GM12873 (cell line): ENCODE data around the gene SLC35B2.

Experiments
- CTCF ChIP-seq: IDR thresholded peaks from 2 replicates; pipeline ENCODE4 v1.5.1; 2012; ENCODE audit warnings: low read depth, mild to moderate bottlenecking, moderate library complexity, low read length, control low read depth; ENCODE audit not compliant: insufficient read depth; ENCODE audit errors: missing control alignments

The SLC35B2 gene

GRCh38 chr6:44284867-44285266 lies 27.5 kb upstream of the SLC35B2 start:
- no peak for TF ChIP-seq CTCF

DNA sequence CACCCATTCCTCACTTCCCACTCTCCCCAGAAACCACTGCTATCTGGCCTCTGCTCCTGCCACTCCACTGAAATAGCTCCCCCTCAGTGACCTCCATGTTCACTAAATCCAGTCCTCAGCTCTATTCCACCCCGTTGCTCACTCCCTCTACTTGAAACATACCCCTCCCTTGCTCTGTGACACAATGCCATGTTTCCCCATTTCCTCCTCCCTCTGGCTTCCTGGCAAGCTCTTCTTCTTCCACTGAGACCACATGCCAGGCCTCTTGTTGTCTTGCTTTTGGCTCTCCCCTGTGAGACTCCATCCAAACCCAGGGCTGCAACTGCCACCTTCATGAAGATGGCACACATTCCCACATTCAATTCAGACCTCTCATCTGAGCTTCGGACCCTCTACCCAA lies 26.8 kb upstream of the SLC35B2 start:
- TF ChIP-seq CTCF = no peak

DNA sequence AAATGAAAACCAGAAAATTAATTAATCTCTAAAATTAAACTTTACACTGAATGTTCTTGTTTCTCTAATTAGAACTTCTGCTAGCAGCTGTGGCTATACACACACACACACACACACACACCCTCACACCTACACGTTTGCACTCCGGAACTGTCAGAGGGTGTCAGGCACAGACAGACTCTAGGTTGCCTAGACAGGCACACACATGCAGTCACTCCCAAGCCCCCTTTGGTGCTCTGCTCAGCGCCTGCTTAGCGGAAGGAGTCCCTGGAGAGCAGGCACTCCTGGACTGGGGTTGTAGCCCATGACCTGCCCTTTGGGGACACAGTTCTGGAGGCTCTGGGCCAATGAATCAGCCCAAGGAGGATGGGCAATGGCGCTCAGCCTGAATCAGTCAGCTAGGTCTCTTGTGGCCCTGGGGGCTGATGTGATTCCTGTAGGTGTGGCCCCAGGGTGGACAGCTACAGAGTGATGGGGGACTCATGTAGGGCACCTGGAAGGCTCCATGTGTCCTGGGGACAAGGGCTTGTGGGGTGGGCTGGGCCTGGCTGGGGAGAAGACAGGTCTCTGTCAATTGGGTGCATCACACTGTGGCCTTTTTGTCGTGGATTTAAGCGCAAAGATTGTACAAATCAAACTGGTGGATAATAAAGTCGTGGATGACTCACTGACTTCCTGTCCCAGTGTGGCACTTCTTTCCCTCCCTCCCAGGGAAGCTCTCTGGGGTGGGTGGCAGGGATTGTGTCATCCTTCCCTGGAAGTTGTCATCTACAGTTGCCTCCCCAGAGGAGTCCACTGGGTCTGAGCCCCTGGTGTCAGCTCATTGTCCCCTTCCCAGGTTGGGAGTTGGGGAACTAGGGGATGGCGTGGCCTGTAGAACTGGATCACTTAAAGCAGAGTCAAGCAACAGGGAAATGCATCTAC lies 21.7 kb upstream of the SLC35B2 start:
- no peak for TF ChIP-seq CTCF

DNA sequence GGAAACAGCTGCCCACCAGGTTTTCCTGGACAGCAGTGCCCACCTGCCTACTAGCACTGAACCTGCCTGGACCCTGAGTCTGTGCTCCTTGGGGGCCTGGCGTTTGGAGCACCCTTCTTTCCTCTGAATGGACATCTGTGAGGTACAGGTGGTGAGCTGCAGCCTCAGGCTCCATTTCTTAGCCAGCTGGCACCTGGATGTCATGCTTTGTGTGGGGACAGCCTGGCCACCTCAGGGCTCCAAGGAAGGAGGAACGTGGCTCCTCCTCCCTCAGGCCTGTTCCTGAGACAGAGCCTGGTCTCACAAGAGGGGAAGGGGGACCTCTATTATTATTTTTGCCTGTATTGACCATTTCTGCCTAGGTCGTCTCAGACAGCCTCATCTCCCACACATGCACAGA lies 21.0 kb upstream of the SLC35B2 start:
- no peak for TF ChIP-seq CTCF

GRCh38 chr6:44277763-44278162 lies 20.4 kb upstream of the SLC35B2 start:
- no peak for TF ChIP-seq CTCF

DNA sequence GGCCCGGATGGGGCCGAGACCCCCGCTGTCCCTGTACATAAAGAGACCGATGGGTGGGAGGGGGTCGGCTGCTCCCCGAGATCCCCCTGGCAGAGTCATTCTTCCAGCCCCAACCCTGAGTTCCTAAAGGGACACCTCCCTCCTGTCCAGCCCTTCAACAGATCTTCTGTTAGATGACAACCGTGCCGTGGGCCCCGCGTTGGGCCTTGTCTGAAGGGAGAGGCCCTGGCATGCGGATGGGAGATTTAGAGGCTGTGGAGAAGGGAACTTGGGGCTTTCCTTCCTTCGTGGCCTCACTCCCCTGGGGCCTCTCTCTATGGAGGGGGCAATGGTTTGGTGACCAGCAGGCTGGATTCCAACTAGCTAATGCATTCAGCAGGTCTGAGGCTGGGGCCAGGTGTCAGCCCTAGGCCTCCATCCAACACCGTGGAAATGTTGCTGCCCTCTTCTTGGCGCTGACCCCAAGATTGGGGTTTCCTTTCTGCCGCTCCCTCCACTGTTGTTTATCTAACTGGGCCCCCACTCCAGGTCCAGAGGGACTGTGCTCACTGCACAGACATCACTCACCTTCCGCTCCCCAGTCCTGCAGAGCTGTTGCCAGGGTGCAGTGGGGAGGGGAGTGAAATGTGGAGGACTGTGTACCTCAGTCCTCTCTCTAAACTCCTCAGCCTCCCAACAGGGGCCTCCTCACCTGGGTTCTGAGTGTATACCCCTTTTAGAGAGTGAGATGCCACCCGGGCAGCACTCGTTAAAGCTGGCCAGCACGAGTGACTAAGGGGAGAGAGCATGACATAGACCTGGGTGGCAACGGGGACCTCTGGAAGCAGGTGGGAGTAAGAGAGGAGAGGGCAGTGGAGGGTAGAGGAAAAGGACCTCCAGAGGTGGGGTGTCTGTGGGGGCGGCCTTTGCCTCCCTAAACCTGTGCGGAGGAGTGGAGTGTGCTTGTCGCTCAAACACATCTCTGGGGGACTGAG lies 19.6 kb upstream of the SLC35B2 start:
- no peak for TF ChIP-seq CTCF

DNA sequence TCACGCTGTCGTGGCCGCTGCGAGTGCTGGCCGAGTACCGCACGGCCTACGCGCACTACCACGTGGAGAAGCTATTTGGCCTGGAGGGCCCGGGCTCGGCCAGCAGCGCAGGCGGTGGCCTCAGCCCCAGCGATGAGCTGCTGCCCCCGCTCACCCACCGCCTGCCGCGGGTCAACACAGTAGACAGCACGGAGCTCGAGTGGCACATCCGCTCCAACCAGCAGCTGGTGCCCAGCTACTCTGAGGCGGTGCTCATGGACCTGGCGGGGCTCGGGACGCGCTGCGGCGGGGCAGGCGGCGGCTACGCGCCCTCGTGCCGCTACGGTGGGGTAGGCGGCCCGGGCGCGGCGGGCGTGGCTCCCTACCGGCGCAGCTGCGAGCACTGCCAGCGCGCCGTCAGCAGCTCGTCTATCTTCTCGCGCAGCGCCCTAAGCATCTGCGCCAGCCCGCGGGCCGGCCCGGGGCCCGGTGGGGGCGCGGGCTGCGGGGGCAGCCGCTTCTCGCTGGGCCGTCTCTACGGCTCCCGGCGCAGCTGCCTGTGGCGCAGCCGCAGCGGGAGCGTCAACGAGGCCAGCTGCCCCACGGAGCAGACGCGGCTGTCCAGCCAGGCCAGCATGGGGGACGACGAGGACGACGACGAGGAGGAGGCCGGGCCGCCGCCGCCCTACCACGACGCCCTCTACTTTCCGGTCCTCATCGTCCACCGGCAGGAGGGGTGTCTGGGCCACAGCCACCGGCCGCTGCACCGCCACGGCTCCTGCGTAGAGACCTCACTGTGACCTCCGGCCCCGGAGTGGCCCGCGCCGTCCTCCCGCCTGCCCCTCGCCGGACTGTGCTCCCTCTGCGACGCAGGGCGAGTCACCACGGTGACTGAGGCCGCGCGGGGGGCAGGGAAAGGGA lies 18.7 kb upstream of the SLC35B2 start:
- TF ChIP-seq CTCF = no peak
